ENCODE measurements around the gene DOK3. TPM values are rescaled to one million over a fixed set of nuclear protein-coding genes. Genes with fewer than 3 reads are reported as not detected.
A peak's percentile ranks its signal among the peaks of the same experiment; 100 is the strongest.

Gene DOK3
- total and polyA plus RNA-seq, 2 experiments from 2014 or later, result 3.1 to 3.5 TPM

DNA sequence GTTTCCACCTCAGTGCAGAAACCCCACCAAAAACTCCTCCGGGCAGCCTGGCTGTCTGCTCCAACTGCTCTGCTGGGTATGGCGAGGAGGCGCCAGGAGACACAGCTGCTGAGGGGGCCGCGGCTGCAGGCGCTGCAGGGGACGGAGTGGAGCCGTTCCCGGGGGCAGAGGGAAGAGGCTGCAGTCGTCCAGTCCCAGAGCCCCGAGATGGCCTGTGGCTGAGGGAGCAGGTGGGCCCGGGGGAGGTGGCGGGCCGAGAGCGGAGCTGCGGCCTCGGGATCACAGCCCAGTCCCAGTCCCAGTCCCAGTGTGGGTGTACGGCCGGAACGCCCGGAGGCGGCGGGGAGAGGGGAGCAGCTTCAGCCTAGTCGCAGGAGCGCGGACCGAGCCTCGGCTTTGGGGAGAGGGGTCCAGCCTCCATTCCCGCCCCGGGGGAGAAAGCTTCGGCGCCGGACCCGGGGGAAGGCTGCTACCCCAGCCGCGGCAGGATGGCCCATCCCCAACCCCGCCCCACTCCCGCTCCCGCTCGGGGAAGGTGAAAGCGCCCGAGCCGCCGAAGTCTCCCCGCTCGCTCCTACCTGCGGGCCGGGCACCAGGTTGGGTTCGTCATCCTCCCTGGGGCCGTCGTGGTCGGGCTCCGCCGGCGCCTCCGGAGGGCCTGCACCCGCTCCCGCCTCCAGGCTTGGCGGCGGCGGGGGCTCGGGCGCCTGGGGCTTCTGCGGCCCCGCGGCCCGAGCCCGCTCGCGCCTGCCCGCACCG is 44.2 kb upstream of the DOK3 start:
- Histone ChIP-seq H3K36me3 (replicated peaks; ENCODE audit: insufficient read depth, low read depth) (peaks cover 5% of the 10 kb centered on the region), H4K20me1 (ENCODE audit: insufficient read depth, poor library complexity, severe bottlenecking) (peaks cover 33% of the 10 kb centered on the region), H3K4me3 (peak overlapping the region; percentile 96), H3K4me2 (peak overlapping the region; percentile 95), H3K79me2 (peaks cover 56% of the 10 kb centered on the region), H3K27ac (peak overlapping the region; percentile 78), H3K9me2 (replicated peaks; ENCODE audit: insufficient read depth) (no peaks in the 10 kb centered on the region), H3K9me3 (ENCODE audit: low read depth) (no peaks in the 10 kb centered on the region), H3K27me3 (no peaks in the 10 kb centered on the region), H3K4me1 (ENCODE audit: insufficient read depth) (peaks cover 25% of the 10 kb centered on the region), H2AFZ (peak overlapping the region; percentile 68)
- peak; percentile 50 for DNase-seq (ENCODE audit: low spot score)
- TF ChIP-seq EZH2 (IDR thresholded peaks at IDR 0.05; ENCODE audit: borderline replicate concordance) (no peak), EZH2phosphoT487 (IDR thresholded peaks at IDR 0.05; ENCODE audit: low read depth, severe bottlenecking, unreplicated experiment) (no peak)
- TF ChIP-seq, protein P1, sequence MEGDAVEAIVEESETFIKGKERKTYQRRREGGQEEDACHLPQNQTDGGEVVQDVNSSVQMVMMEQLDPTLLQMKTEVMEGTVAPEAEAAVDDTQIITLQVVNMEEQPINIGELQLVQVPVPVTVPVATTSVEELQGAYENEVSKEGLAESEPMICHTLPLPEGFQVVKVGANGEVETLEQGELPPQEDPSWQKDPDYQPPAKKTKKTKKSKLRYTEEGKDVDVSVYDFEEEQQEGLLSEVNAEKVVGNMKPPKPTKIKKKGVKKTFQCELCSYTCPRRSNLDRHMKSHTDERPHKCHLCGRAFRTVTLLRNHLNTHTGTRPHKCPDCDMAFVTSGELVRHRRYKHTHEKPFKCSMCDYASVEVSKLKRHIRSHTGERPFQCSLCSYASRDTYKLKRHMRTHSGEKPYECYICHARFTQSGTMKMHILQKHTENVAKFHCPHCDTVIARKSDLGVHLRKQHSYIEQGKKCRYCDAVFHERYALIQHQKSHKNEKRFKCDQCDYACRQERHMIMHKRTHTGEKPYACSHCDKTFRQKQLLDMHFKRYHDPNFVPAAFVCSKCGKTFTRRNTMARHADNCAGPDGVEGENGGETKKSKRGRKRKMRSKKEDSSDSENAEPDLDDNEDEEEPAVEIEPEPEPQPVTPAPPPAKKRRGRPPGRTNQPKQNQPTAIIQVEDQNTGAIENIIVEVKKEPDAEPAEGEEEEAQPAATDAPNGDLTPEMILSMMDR (IDR thresholded peaks at IDR 0.05; ENCODE audit: poor library complexity), result no peak
- WGBS (ENCODE audit: low lambda C conversion rate, missing lambda C conversion rate), result 3% methylated on average over 14 of the region's 72 CpGs

- WGBS (ENCODE audit: low lambda C conversion rate, missing lambda C conversion rate), result 54% methylated on average over 14 of the region's 16 CpGs
- Histone ChIP-seq H3K4me3 (peak overlapping the region; percentile 96), H3K9me2 (replicated peaks; ENCODE audit: insufficient read depth) (no peaks in the 10 kb centered on the region), H3K27me3 (no peaks in the 10 kb centered on the region), H3K36me3 (replicated peaks; ENCODE audit: insufficient read depth, low read depth) (peaks cover 5% of the 10 kb centered on the region), H3K9me3 (ENCODE audit: low read depth) (no peaks in the 10 kb centered on the region), H4K20me1 (ENCODE audit: insufficient read depth, poor library complexity, severe bottlenecking) (peaks cover 41% of the 10 kb centered on the region), H3K27ac (peak overlapping the region; percentile 78), H2AFZ (no peak overlapping the region), H3K79me2 (peaks cover 65% of the 10 kb centered on the region), H3K4me1 (ENCODE audit: insufficient read depth) (peaks cover 29% of the 10 kb centered on the region), H3K4me2 (peak overlapping the region; percentile 95)
- no peak for DNase-seq (ENCODE audit: low spot score)
- TF ChIP-seq, protein P1 (IDR thresholded peaks at IDR 0.05; ENCODE audit: poor library complexity), result no peak
- TF ChIP-seq EZH2 (IDR thresholded peaks at IDR 0.05; ENCODE audit: borderline replicate concordance), result no peak
- no peak for TF ChIP-seq EZH2phosphoT487 (IDR thresholded peaks at IDR 0.05; ENCODE audit: low read depth, severe bottlenecking, unreplicated experiment)
Observed at GRCh38 chr5:177552839-177553455, 43.3 kb upstream of the DOK3 start.

- H3K27me3 ChIP-seq, result no peaks in the 10 kb centered on the region
- no peak overlapping the region for H3K4me3 ChIP-seq
- H3K9me2 ChIP-seq (replicated peaks; ENCODE audit: insufficient read depth), result no peaks in the 10 kb centered on the region
- WGBS (ENCODE audit: low lambda C conversion rate, missing lambda C conversion rate), result 92% methylated on average over 1 of the region's 1 CpG
- peaks cover 33% of the 10 kb centered on the region for H3K4me1 ChIP-seq (ENCODE audit: insufficient read depth)
- no peaks in the 10 kb centered on the region for H3K9me3 ChIP-seq (ENCODE audit: low read depth)
- no peak overlapping the region for H3K4me2 ChIP-seq
- peaks cover 54% of the 10 kb centered on the region for H4K20me1 ChIP-seq (ENCODE audit: insufficient read depth, poor library complexity, severe bottlenecking)
- H2AFZ ChIP-seq, result no peak overlapping the region
- peaks cover 81% of the 10 kb centered on the region for H3K79me2 ChIP-seq
- TF ChIP-seq EZH2phosphoT487 (IDR thresholded peaks at IDR 0.05; ENCODE audit: low read depth, severe bottlenecking, unreplicated experiment) (no peak), EZH2 (IDR thresholded peaks at IDR 0.05; ENCODE audit: borderline replicate concordance) (no peak)
- TF ChIP-seq, protein P1 (IDR thresholded peaks at IDR 0.05; ENCODE audit: poor library complexity), result no peak
- no peak for DNase-seq (ENCODE audit: low spot score)
- H3K27ac ChIP-seq, result no peak overlapping the region
- H3K36me3 ChIP-seq (replicated peaks; ENCODE audit: insufficient read depth, low read depth), result peaks cover 5% of the 10 kb centered on the region
Observed at GRCh38 chr5:177550122-177550521, 40.5 kb upstream of the DOK3 start.
